Mammary epithelial cell (primary cell): ENCODE data around the gene ABCB1.

Source experiments
- EZH2 ChIP-seq: IDR thresholded peaks from 2 replicates; pipeline ENCODE4 v1.6.1; 2012; ENCODE audit warnings: low read length, inconsistent platforms, borderline replicate concordance
- TF ChIP-seq, protein P1 (sequence below), 2 donors: IDR thresholded peaks in 1 of 2; conservative IDR thresholded peaks in 1 of 2; 2 replicates each; pipeline ENCODE4 v1.5.1; 2011 to 2012; ENCODE audit warnings: inconsistent platforms in 2 of 2, low read length in 2 of 2, mild to moderate bottlenecking in 2 of 2, control low read depth in 1 of 2, low read depth in 1 of 2; ENCODE audit not compliant: insufficient read depth in 1 of 2; ENCODE audit errors: extremely low read depth in 1 of 2

DNA sequence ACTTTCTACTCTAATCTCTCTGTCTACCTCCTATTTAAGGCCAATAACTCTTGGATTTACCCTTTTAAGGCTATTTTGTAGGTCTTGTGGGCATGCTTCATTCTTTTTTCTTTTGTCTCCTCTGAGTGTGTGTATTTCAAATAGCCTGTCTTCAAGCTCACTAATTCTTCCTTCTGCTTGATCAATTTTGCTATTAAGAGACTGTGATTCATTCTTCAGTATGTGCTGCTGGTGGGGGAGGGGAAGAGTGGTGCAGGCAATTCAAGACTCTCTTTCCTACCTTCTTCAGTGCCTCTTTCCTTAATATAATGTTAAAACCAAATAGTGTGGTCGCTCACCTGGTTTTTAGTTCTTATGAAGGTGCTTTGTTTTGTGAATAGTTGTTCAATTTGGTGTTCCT lies 20.0 kb downstream of the ABCB1 start:
- TF ChIP-seq, protein P1, sequence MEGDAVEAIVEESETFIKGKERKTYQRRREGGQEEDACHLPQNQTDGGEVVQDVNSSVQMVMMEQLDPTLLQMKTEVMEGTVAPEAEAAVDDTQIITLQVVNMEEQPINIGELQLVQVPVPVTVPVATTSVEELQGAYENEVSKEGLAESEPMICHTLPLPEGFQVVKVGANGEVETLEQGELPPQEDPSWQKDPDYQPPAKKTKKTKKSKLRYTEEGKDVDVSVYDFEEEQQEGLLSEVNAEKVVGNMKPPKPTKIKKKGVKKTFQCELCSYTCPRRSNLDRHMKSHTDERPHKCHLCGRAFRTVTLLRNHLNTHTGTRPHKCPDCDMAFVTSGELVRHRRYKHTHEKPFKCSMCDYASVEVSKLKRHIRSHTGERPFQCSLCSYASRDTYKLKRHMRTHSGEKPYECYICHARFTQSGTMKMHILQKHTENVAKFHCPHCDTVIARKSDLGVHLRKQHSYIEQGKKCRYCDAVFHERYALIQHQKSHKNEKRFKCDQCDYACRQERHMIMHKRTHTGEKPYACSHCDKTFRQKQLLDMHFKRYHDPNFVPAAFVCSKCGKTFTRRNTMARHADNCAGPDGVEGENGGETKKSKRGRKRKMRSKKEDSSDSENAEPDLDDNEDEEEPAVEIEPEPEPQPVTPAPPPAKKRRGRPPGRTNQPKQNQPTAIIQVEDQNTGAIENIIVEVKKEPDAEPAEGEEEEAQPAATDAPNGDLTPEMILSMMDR (conservative IDR thresholded peaks at IDR 0.05 in 1 of 2, IDR thresholded peaks at IDR 0.05 in 1 of 2; ENCODE audit: extremely low read depth in 1 of 2, insufficient read depth in 1 of 2, low read depth in 1 of 2, low read length in 2 of 2): no peak
- TF ChIP-seq EZH2: no peak
